Mesodermal cell (in vitro differentiated cells): ENCODE results near the gene MRGPRX3.

Experiments
- H3K27ac ChIP-seq: 2 replicates; pipeline ENCODE4 v1.7.0; 2013; ENCODE audit warnings: mild to moderate bottlenecking, low read depth, low read length, moderate library complexity; ENCODE audit not compliant: severe bottlenecking
- H3K36me3 ChIP-seq: 2 replicates; pipeline ENCODE4 v1.7.1; 2013; ENCODE audit warnings: mild to moderate bottlenecking, low read length, moderate library complexity; ENCODE audit not compliant: control insufficient read depth, insufficient read depth
- H3K4me1 ChIP-seq: one replicate; pipeline ENCODE4 v1.7.1; 2013; ENCODE audit warnings: mild to moderate bottlenecking, low read length; ENCODE audit not compliant: insufficient read depth, control insufficient read depth, poor library complexity, severe bottlenecking
- H3K4me3 ChIP-seq: 2 replicates; pipeline ENCODE4 v1.7.0; 2013; ENCODE audit warnings: low read length, control low read depth, mild to moderate bottlenecking; ENCODE audit not compliant: insufficient read depth, poor library complexity, severe bottlenecking; ENCODE audit errors: extremely low read depth
- H3K9me3 ChIP-seq: 2 replicates; pipeline ENCODE4 v1.7.1; 2013; ENCODE audit warnings: mild to moderate bottlenecking, low read length, moderate library complexity; ENCODE audit not compliant: control insufficient read depth
- WGBS, 2 experiments: methylation state at CpG; one replicate each; pipeline ENCODE4 v1.1.5; 2013; ENCODE audit warnings: missing lambda C conversion rate in 2 of 2; ENCODE audit not compliant: insufficient coverage in 2 of 2; 5-methylcytosine and 5-hydroxymethylcytosine counted together

MRGPRX3 gene

DNA sequence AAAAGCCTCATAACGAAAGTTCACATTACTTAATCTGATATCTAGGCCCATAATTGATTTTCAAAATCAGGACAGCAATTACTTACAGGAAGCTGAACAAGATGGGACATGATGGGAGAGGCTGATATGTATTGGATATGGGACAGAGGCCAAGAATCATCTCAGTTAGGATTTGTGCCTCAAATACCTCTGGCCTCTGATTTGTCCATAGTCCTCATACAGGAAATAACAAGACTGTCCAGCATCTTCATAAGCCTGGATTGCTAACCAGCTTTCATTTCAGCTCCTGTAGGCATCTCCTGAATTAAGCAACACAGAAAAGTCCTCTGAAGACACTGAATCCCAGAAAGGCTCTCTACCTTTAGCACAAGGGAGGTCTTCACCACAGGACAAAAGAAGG lies 36.0 kb downstream of the MRGPRX3 start:
- no peak overlapping the region for H3K27ac ChIP-seq
- no CpG with 5 or more reads among the region's 1 CpG for WGBS, 2 experiments
- H3K36me3 ChIP-seq, result no peaks in the 10 kb centered on the region
- H3K4me3 ChIP-seq, result no peak overlapping the region
- no peaks in the 10 kb centered on the region for H3K4me1 ChIP-seq
- H3K9me3 ChIP-seq, result no peaks in the 10 kb centered on the region

DNA sequence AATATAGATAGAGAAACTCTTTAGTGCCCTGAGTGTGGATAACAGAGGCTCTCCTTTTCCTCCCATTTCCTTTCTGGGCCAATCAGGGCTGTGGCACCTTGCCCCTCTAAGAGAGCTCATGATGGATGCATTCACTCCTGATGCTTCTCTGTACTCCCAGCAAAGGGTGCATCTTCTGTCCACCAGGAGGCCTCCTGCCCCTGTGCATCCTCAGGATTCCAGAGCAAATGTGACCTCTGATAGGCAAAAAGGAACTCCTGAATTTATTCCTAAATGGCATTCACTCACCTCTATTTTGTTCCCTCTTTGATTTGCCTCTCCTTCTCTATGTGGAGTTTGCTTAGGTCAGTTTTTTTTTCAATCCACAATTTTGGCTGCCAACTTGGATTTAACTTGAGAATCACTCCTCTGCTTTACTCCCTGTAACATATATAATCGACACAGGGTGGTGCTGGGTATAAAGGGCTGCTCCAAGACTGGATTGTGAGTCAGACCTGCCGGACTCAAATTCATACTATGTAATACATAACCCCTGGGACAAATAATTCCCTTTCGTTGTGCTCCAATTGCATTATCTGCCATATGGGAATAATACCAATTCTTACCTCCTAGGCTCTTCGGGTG lies 39.1 kb downstream of the MRGPRX3 start:
- 81 to 94% methylated on average over 3 to 4 of the region's 4 CpGs for WGBS, 2 experiments
- Histone ChIP-seq H3K4me3 (no peak overlapping the region), H3K9me3 (no peaks in the 10 kb centered on the region), H3K27ac (no peak overlapping the region), H3K4me1 (no peaks in the 10 kb centered on the region), H3K36me3 (no peaks in the 10 kb centered on the region)

DNA sequence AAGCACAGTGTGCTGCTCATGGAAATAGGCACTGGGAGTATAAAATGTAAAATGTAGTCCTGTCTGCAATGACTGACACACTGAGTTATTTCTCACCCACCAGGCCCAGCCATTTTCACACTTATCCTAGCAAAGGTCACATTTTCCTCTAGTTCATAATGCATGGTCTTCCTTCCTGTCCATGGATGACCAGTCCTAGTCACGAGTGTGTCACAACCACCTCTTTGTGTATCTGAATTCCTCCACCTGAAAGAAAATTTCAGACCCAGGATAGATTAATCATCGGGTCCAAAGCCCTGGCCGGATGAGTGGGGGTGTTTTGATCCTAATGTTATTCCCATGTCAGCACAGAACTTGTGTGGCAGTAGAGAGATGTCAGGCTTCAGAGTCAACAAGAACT lies 40.3 kb downstream of the MRGPRX3 start, which contains the start of gene MRGPRX4:
MRGPRX4 (plus strand) TSS at position 172 of the 400 bp plus-strand sequence. CDS start 420 bp downstream, outside the sequence.
- Histone ChIP-seq H3K4me3 (no peak within 1 kb of the TSS), H3K27ac (no peak within 1 kb of the TSS), H3K36me3 (no peaks in the 10 kb centered on the region), H3K4me1 (no peaks in the 10 kb centered on the region), H3K9me3 (no peaks in the 10 kb centered on the region)
- WGBS, 2 experiments, result 82 to 87% methylated on average over 2 to 3 of the region's 3 CpGs

DNA sequence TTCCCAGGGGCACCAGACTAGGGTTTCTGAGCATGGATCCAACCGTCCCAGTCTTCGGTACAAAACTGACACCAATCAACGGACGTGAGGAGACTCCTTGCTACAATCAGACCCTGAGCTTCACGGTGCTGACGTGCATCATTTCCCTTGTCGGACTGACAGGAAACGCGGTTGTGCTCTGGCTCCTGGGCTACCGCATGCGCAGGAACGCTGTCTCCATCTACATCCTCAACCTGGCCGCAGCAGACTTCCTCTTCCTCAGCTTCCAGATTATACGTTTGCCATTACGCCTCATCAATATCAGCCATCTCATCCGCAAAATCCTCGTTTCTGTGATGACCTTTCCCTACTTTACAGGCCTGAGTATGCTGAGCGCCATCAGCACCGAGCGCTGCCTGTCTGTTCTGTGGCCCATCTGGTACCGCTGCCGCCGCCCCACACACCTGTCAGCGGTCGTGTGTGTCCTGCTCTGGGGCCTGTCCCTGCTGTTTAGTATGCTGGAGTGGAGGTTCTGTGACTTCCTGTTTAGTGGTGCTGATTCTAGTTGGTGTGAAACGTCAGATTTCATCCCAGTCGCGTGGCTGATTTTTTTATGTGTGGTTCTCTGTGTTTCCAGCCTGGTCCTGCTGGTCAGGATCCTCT lies 41.0 kb downstream of the MRGPRX3 start:
- Histone ChIP-seq H3K4me1 (no peaks in the 10 kb centered on the region), H3K36me3 (no peaks in the 10 kb centered on the region), H3K27ac (no peak overlapping the region), H3K4me3 (no peak overlapping the region), H3K9me3 (no peaks in the 10 kb centered on the region)
- WGBS, 2 experiments, result 95 to 97% methylated on average over 23 to 25 of the region's 28 CpGs
